ENCODE results near the gene VRK3.
A peak's percentile ranks its signal among the peaks of the same experiment; 100 is the strongest.
"Not testable (repeated sequence)": the region's sequence is repeated elsewhere in the genome, so short reads cannot be mapped to it uniquely, and the experiment has no call there.

VRK3 gene, protein sequence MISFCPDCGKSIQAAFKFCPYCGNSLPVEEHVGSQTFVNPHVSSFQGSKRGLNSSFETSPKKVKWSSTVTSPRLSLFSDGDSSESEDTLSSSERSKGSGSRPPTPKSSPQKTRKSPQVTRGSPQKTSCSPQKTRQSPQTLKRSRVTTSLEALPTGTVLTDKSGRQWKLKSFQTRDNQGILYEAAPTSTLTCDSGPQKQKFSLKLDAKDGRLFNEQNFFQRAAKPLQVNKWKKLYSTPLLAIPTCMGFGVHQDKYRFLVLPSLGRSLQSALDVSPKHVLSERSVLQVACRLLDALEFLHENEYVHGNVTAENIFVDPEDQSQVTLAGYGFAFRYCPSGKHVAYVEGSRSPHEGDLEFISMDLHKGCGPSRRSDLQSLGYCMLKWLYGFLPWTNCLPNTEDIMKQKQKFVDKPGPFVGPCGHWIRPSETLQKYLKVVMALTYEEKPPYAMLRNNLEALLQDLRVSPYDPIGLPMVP

DNA sequence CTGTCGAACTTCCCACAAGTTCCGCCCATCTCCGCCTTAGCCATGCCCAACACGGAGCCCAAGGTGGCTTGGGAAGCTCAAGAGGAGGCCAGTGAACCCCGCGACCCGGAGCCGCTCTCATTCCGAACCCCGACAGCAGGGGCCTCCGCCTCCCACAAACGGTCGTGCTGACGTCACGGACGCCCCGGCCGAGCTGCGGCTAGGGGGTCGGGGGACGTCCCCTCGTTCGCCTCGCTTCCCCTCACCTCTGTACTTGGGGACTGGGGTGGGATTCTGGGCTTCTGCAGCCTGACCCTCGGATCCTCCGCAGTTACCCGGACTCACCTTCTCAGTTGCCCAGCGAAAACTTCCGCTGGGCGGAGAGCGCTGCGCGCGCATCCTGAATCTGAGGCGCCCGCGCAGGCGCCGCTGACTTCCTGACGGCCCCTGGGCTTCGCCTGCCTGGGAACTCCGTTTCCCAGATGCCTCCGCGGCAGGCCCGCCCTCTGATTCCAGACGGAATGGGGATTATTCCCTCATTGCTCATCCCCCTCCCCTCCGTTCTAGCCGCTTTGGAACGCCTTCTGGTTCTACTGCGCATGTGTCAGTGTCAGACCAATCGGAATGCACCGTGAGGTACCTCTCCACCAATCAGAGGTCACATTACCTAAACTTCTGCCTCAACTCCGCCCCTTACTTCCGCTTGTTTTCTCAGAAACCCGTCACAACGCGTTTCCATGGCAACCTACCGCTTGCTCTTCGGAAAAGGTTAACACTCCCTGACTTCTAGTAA lies at the start of gene VRK3:
Gene VRK3 (minus strand): TSS at position 351 of the 772 bp plus-strand sequence. CDS start 9,210 bp downstream, outside the sequence.
- peak; percentile 99 for DNase-seq (ENCODE audit: low read depth, low spot score)

DNA sequence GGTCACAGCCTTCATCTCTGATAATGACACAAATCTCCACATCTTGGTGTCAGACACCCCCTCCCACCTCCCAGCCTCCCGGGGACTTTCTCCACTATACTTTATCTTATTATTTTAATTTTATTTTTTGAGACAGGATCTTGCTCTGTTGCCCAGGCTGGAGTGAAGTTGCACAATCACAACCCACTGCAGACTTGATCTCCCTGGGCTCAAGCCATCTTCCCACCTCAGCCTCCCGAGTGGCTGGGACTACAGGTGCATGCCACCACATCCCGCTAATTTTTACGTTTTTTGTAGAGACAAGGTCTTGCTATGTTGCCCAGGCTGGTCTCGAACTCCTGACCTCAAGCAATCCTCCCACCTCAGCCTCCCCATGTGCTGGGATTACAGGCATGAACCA lies 43.2 kb upstream of the VRK3 start:
- not testable (repeated sequence) for DNase-seq (ENCODE audit: low read depth, low spot score)

DNA sequence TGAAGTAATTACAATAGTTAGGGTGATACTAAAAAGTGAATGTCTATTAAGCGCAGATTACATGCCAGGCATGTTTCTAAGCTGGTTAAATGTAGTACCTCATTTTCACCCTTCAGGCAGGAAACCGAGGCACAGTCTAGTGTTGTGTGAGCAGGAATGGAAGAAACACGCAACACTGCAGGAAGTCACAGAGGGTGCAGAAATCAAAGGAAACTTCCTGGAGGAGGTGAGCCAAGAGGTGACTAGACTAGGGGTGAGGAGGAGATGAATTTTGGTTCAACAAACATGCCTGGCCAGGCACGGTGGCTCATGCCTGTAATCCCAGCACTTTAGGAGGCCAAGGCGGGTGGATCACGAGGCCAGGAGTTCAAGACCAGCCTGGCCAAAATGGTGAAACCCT lies 42.4 kb upstream of the VRK3 start:
- no peak for DNase-seq (ENCODE audit: low read depth, low spot score)

DNA sequence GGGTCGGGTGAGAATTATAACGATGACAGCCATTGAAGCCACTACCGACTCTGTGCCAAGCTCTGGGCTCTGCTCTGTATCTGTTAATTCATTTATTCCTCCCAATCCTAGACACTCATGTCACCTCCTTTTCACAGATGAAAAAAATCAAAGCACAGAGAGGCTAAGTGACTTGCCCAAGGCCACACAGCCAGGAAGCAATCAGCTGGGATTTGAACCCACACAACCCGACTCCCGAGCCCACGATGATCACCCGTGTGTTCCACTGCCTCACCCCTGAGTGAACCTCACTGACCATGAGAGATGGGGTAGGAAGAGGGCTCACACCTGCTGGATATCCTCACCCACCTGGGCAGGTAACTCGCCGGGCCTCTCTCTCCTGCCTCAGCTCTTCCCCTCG lies 40.8 kb upstream of the VRK3 start:
- DNase-seq (ENCODE audit: low read depth, low spot score) = no peak

DNA sequence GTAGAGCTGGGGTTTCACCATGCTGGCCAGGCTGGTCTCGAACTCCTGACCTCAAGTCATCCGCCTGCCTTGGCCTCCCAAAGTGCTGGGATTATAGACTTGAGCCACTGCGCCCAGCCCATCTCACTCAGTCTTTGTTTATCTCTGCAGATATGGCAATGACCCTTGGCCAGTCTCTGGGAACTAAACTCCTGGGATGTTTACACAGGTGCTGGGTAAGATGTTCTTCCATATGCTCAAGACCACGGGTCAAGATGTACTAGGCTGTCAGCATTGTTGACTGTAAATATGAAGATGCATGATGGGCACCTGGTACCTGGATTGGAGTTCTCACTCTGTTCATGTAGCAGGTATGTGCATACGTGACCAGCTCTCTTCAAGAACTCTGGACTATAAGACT lies 36.5 kb upstream of the VRK3 start:
- no peak for DNase-seq (ENCODE audit: low read depth, low spot score)

DNA sequence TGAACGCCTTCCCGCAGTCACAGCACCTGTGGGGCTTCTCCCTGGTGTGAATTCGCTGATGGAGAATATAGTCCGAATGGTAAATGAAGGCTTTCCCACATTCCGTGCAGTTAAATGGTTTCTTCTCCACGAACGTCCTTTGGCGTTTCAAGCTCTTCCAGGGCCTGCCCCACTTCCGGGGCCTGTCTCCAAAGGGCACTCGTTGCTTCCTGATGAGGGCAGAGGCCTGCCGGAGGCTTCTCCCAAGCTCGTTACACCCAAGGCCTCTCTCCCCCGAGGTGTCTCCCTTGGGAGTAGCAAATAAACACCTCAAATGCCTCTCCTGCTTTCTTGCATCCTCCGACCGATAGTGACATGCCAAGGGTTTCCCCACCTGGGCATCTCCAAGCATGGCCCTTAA lies 34.9 kb upstream of the VRK3 start:
- DNase-seq (ENCODE audit: low read depth, low spot score) = no peak

DNA sequence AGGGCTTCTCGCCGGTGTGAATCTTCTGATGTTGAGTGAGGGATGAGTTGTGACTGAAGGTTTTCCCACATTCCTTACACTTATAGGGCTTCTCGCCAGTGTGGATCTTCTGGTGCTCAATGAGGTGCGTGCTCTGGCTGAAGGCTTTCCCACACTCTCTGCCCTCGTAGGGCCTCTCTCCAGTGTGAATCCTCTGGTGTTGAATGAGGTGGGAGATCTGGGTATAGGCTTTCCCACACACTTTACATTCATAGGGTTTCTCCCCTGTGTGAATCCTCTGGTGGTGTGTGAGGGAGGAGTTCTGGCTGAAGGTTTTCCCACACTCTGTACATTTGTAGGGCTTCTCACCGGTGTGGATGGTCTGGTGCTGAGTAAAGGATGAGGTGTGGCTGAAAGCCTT lies 33.9 kb upstream of the VRK3 start:
- no peak for DNase-seq (ENCODE audit: low read depth, low spot score)

DNA sequence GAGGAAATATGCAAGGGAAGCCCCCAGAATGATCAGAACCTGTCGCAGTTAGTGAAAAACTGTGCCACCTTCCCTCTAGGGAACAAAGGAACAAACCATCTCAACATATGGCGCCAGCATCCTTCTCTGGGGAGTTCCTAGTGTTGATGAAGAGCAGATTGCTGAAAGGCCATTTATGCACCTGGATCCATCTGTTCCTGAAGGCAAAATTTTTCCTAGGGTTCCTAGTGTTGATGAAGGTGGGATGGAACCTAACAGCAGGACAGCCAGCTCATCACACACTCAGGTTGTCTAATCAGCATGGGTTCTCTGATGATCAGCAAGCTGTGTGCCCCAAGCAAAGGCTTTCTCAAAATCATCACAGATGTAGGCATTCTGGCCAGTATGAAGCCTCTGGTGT lies 33.3 kb upstream of the VRK3 start:
- no peak for DNase-seq (ENCODE audit: low read depth, low spot score)

DNA sequence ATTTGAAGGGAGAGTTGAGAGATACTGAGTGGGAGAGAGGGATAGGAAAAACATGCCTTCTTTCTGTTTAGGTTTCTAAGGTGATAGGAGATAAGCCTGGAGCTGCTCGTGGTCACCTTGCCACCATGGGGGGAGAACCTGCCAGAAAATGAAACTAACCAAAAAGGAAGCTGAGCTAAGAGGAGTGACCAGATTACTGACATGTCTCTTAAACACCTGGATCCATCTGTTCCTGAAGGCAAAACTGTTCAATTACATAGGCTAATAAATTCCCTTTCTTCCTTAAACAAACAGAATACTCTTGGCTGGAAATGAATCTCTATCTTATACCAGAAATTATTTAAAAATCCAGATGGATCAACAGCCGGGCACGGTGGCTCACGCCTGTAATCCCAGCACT lies 27.9 kb upstream of the VRK3 start:
- no peak for DNase-seq (ENCODE audit: low read depth, low spot score)

DNA sequence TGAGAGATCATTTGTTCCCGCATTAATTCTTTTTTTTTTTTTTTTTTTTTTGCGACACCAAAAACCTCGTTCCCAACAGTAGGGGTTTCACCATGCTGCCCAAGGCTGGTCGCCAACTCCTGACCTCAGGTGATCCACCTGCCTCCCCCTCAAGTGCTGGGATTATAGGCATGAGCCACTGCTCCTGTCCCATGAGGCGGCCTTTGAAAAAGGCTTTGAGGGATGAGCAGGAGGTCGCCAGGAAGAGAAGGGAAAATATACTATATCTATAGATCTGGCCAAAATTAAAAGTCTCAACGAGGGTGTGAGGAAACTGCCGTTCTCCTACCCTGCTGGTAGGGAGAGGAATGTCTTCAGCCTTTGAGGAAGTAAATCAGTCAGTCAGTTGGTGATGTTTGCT lies 26.8 kb upstream of the VRK3 start:
- no peak for DNase-seq (ENCODE audit: low read depth, low spot score)

DNA sequence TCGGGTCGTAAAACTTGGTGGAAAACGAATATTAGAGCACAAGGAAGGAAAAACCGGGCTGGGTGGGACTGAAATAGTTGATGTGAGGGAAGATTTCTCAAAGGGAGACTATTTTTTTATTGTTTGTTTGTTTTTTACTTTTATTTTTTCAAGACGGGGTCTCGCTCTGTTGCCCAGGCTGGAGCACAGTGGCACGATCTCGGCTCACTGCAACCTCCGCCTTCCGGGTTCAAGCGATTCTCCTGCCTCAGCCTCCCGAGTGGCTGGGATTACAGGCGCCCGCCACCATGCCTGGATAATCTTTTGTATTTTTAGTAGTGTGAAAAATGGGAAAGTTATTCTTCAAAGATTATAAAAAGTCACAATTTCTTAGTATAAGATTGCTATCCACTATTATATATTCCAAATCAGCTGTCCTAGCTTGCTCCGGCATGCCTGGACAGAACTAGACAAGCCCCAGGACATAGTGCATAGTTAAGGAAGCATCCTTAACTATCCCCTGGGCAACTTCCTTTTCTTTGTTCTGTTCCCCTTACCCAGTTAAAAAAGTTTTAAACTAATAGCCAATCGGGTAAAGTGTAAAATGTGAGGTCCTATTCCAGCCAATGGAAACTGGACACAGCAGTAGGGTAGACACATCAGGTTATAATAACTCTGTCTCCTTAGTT lies 26.2 kb upstream of the VRK3 start:
- not testable (repeated sequence) for DNase-seq (ENCODE audit: low read depth, low spot score)

DNA sequence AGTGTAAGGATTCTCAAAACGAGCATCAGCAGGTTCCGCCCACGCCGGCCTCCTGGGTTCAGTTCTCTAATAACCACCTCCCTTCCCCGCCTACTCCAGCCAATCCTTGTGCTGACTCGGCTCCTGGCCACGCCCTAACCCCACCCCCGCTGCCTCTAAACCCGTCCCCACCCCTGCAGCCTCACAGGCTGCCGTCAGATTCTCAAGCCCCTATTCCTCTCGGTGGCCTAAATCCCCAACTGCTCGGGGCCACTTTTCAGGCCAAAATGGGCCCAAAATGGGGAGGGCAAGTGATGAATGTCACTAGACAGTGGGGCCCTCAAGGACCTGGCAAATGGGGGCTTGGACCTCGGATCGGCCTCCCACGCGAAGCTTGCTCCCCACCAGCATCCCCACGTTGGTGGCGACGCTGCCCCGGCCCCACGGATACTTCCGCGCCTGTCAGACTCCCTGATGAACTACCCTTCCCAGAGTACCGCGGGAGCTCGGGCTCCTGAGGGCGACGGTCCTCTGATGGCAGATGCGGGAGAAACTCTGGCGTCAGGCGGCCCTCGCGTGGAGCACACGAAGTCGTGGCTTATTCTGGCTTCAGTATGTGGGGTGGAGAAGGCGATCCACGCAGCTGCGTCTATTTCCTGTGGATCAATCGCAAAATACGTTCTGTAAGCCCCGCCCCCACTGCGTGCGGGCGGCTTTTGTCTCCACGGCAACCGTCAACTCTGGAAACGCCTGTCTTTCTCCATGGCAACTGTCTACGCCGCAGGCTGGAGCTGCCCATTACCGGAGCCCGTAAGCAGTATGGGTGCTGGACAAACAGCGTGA lies 25.4 kb upstream of the VRK3 start:
- DNase-seq (ENCODE audit: low read depth, low spot score) = no peak

DNA sequence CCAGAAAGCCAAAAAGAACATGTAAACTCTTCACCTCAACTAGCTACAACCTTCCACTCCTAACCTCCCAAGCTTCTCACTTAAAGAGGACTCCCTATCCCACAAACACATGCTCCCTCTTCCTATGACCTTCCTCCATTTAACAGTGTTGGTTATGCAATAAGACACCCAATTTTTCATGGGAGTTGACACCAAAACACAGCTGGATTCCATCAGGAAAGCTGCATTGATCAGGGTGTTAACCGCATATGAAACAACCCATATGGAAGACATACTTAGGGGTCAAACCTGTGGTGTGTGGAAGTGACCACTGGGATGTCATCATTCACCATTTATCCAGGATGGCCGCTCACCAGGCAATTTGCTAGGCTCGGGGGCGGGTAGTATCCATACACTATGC lies 22.5 kb upstream of the VRK3 start:
- no peak for DNase-seq (ENCODE audit: low read depth, low spot score)

DNA sequence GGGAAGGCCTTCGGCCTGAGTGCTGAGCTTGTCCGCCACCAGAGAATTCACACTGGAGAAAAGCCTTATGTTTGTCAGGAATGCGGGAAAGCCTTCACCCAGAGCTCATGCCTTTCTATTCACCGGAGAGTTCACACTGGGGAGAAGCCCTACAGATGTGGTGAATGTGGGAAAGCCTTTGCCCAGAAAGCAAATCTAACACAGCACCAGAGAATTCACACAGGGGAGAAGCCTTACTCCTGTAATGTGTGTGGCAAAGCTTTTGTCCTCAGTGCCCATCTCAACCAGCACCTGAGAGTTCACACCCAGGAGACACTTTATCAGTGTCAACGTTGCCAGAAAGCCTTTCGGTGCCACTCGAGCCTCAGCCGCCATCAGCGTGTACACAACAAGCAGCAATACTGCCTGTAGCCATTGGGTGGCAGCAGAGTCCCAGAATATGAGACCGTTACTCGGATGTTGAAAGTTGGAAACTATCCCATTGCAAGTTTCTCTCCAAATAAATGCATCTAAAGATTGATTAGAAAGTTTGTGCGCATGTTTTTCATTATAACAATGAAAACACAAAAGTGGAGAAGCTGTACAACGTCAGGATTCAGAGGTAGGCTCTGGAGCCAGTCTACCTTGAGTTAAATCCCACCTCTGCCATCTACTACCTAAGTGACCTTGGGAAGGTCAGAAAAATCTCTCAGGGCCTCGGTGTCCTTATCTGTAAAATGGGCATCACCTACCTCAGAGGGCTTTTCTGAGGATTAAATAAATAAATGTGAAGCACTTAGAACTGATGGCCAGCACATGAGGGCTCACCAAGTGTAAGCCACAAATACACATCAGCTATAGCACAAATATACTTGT lies 21.7 kb upstream of the VRK3 start:
- DNase-seq (ENCODE audit: low read depth, low spot score) = no peak

DNA sequence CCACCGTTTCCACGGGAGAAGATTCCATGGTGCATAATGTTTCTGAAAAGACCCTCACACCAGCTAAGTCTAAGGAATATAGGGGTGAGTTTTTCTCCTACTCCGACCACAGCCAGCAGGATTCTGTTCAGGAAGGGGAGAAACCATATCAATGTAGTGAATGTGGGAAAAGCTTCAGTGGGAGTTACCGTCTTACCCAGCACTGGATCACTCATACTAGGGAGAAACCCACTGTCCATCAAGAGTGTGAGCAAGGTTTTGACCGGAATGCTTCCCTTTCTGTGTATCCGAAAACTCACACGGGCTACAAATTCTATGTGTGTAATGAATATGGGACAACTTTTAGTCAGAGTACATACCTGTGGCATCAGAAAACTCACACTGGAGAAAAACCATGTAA lies 19.8 kb upstream of the VRK3 start:
- DNase-seq (ENCODE audit: low read depth, low spot score) = no peak

DNA sequence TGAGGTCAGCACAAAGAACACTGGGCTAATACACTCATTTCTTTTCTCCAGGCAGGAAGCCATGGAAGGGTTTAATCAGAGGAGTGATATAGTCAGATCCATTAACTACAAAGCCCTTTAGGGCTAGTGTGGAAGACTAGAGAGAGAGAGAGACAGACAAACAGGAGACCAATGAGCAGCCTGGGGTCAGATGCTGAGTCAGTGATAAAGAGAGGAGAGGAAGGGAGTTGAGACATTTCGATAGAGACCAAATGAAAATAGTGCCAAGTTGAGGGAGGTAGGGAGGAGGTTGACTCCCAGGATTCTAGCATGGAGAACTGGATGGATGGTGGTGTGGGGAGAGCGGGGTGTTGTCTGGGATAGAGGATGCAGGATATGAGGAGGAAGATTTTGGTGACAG lies 18.8 kb upstream of the VRK3 start:
- DNase-seq (ENCODE audit: low read depth, low spot score) = no peak

DNA sequence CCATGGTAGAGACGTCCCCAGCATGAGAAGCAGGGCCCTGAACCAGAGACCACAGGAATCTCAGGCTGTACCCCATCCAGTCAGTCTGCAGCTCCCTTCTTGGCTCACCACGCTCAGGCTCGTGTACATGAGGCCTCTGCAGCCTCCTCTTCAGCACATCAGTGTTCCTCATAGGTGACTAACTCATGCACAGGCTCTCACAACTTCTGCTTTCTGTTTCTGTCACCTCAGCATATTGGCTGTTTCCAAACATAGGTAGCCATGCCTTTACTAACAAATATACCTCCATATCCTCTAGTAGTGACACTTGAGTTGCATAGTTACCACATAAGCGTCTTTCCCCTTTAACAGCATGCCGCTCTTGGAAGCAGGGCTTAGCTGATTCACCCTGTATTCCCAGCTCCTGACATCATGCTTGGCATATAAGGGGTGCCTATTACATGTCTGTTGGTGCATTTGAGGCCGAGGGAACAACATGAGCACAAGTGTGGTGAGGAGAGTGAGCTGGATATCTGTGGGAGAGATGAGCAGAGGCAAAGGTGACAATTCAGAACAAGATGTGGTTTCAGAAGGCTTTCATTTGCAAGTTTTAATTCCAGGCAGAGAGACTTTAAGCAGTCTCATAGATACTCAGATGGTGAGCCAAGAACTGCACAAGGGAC lies 17.3 kb upstream of the VRK3 start:
- no peak for DNase-seq (ENCODE audit: low read depth, low spot score)

DNA sequence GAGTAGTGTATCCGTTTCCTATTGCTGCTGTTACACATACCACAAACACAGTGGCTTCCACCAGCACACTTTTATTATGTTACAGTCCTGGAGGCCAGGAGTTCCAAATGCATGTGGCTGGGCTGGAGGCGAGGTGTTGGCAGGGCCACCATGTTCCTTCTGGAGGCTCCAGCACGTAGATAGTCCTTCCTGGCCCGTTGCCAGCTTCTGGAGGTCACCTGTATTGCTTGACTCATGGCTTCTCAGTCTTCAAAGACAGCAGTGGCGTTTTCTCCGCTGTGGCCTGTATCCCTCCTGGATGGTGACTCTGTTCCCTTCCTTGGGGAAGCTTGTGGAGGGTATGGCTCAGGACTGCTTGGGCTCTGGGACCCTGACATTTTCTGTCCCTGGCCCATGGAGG lies 15.8 kb upstream of the VRK3 start:
- no peak for DNase-seq (ENCODE audit: low read depth, low spot score)

DNA sequence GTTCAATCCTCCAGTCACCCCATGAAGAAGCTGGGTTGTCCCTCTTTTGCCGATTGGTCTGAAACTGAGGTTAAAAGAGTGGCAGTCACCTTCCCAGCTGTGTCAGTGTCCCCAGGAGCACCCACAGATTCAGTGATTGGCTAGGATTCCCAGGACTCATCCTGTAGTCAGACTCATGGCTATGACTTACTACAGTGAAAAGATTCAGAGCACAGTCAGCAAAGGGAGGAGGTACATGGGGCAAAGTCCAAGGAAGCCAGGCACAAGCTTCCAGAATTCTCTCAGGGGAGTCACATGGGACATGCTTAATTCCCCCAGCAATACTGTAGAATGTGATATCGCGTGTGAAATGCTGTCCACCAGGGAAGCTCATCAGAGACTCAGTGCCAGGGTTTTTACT lies 14.8 kb upstream of the VRK3 start:
- DNase-seq (ENCODE audit: low read depth, low spot score) = no peak

DNA sequence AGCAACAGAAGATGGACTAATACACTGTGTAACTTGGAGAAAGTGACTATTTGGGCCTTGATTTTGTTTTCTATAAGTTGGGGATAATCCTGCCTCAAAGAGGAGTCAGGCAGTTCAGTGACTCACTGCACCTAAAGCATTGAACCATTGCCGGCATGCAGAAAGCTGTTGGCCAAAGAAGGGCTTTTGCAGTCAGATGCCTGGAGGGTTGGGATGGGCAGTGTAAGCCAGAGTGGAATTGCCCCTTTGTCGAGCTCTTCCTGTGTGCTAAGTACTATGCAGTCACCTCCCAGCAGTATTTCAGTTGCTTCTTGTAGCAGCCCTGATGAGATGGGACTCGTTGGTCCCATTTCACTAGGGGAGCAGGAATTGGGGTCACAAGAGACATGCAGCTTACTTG lies 11.7 kb upstream of the VRK3 start:
- DNase-seq (ENCODE audit: low read depth, low spot score) = no peak

All from smooth muscle cell of the brain vasculature (primary cell).